H1 (cell line): ENCODE data around the gene RHEX.

ENCODE experiments used
- CREB1 ChIP-seq: IDR thresholded peaks from 2 replicates; pipeline ENCODE4 v1.6.1; 2012; ENCODE audit warnings: inconsistent platforms
- CTCF ChIP-seq, 3 experiments: IDR thresholded peaks; 1 replicate in 2 of 3; 2 replicates in 1 of 3; pipeline versions ENCODE4 v1.5.1 to v1.6.1; 2011; ENCODE audit warnings: low read length in 3 of 3, mild to moderate bottlenecking in 3 of 3, inconsistent platforms in 2 of 3, low read depth in 1 of 3, moderate library complexity in 1 of 3; ENCODE audit not compliant: insufficient read depth in 1 of 3; ENCODE audit errors: control extremely low read depth in 1 of 3
- JUND ChIP-seq: IDR thresholded peaks from 2 replicates; pipeline ENCODE4 v1.6.1; 2011; ENCODE audit warnings: mild to moderate bottlenecking, improper control_type of control experiment, low read length
- POLR2A ChIP-seq, 2 experiments: IDR thresholded peaks; 1 replicate in 1 of 2; 2 replicates in 1 of 2; pipeline ENCODE4 v1.6.1; 2011; ENCODE audit warnings: low read depth in 2 of 2, low read length in 2 of 2, mild to moderate bottlenecking in 2 of 2; ENCODE audit errors: control extremely low read depth in 1 of 2
- POLR2AphosphoS5 ChIP-seq: IDR thresholded peaks from 2 replicates; pipeline ENCODE4 v1.6.1; 2011; ENCODE audit warnings: low read depth, low read length
- RNF2 ChIP-seq: fragments of 200-900, 300-1000 bp; sonication (generic); IDR thresholded peaks from 2 replicates; pipeline ENCODE4 v1.7.1; 2016; ENCODE audit warnings: borderline replicate concordance, low read depth, mild to moderate bottlenecking, antibody characterized with exemption, low read length; ENCODE audit not compliant: poor library complexity, severe bottlenecking; ENCODE audit errors: missing control alignments
- SP1 ChIP-seq: IDR thresholded peaks from 2 replicates; pipeline ENCODE4 v1.6.1; 2011; ENCODE audit warnings: low read depth, low read length
- TEAD4 ChIP-seq: IDR thresholded peaks from 2 replicates; pipeline ENCODE4 v1.6.1; 2012; ENCODE audit warnings: low read depth, low read length, inconsistent platforms, mixed read lengths
- YY1 ChIP-seq: IDR thresholded peaks from 2 replicates; pipeline ENCODE4 v1.6.1; 2011; ENCODE audit warnings: low read depth, mild to moderate bottlenecking, low read length
- ZNF274 ChIP-seq: IDR thresholded peaks from 2 replicates; pipeline ENCODE4 v1.7.0; 2012; ENCODE audit warnings: low read length, borderline replicate concordance; ENCODE audit errors: extremely low read depth

GRCh38 chr1:206037581-206037980, 15.4 kb upstream of the RHEX start:
- TF ChIP-seq TEAD4 (no peak), RNF2 (no peak), SP1 (no peak), POLR2AphosphoS5 (no peak), ZNF274 (no peak), POLR2A (IDR thresholded peaks at IDR 0.05; ENCODE audit: control extremely low read depth in 1 of 2, low read depth in 2 of 2, low read length in 2 of 2) (no peak), JUND (no peak), CREB1 (no peak), CTCF (IDR thresholded peaks at IDR 0.05; ENCODE audit: control extremely low read depth in 1 of 3, insufficient read depth in 1 of 3, low read depth in 1 of 3, low read length in 3 of 3) (no peak), YY1 (no peak)
